Brain pericyte (primary cell): ENCODE data around the gene MAP4K1.

Experiments used
- DNase-seq: peaks from one replicate; pipeline ENCODE4 v3.0.0-alpha.2; 2012; ENCODE audit warnings: low read depth, low spot score

The MAP4K1 gene

GRCh38 chr19:38544569-38545315 is 73.0 kb downstream of the MAP4K1 start:
- DNase-seq = no peak

GRCh38 chr19:38543807-38544568 is 73.8 kb downstream of the MAP4K1 start:
- no peak for DNase-seq

- DNase-seq = no peak
Observed at GRCh38 chr19:38543286-38543806, 74.4 kb downstream of the MAP4K1 start.

- no peak for DNase-seq
Observed at GRCh38 chr19:38542040-38542439, 75.7 kb downstream of the MAP4K1 start.

- DNase-seq = no peak
Observed at GRCh38 chr19:38539751-38540150, 78.0 kb downstream of the MAP4K1 start.

- DNase-seq = no peak
Observed at GRCh38 chr19:38538793-38539528, 78.8 kb downstream of the MAP4K1 start.

GRCh38 chr19:38538386-38538785 is 79.4 kb downstream of the MAP4K1 start:
- DNase-seq = no peak
